GM23338 (cell line): ENCODE data around the gene YES1. TPM values are rescaled to one million over a fixed set of nuclear protein-coding genes. Genes with fewer than 3 reads are reported as not detected.

Source experiments
- ATAC-seq: fragments of 200-7000 bp; cut with Tn5 transposase; 3 replicates; pipeline ENCODE4 v1.9.1; 2020
- DNase-seq: peaks from one replicate; pipeline ENCODE4 v3.0.0-alpha.2; 2015; ENCODE audit warnings: low spot score
- H2AFZ ChIP-seq: fragments of 200-600 bp; sonication (generic); 2 replicates; pipeline ENCODE4 v1.8.0; 2016; ENCODE audit warnings: antibody characterized with exemption, mild to moderate bottlenecking, moderate library complexity
- H3F3A ChIP-seq: fragments of 200-600 bp; sonication (generic); replicated peaks from 2 replicates; pipeline ENCODE4 v1.8.0; 2017; ENCODE audit warnings: antibody characterized with exemption, mixed run types, low read depth
- H3K27ac ChIP-seq: fragments of 200-600 bp; sonication (generic); 2 replicates; pipeline ENCODE4 v1.6.1; 2016; ENCODE audit warnings: low read depth
- H3K27me3 ChIP-seq: fragments of 200-600 bp; sonication (generic); 2 replicates; pipeline ENCODE4 v1.8.0; 2016; ENCODE audit warnings: mild to moderate bottlenecking, mixed run types, moderate library complexity; ENCODE audit not compliant: insufficient read depth
- H3K36me3 ChIP-seq: fragments of 200-600 bp; sonication (generic); 2 replicates; pipeline ENCODE4 v1.8.0; 2016; ENCODE audit warnings: mild to moderate bottlenecking; ENCODE audit not compliant: insufficient read depth
- H3K4me1 ChIP-seq: fragments of 200-600 bp; sonication (generic); 2 replicates; pipeline ENCODE4 v1.8.0; 2016; ENCODE audit warnings: mild to moderate bottlenecking, moderate library complexity; ENCODE audit not compliant: insufficient read depth
- H3K4me2 ChIP-seq: fragments of 200-600 bp; sonication (generic); 2 replicates; pipeline ENCODE4 v1.7.1; 2017; ENCODE audit warnings: mixed run types
- H3K4me3 ChIP-seq: fragments of 200-600 bp; sonication (generic); 2 replicates; pipeline ENCODE4 v1.6.1; 2016; ENCODE audit warnings: mixed run types
- H3K79me2 ChIP-seq: fragments of 200-600 bp; sonication (generic); replicated peaks from 2 replicates; pipeline ENCODE4 v1.8.0; 2017; ENCODE audit warnings: mild to moderate bottlenecking; ENCODE audit not compliant: insufficient read depth
- H3K9me2 ChIP-seq: fragments of 200-600 bp; sonication (generic); 2 replicates; pipeline ENCODE4 v1.8.0; 2017; ENCODE audit not compliant: insufficient read depth
- H4K20me1 ChIP-seq: fragments of 200-600 bp; sonication (generic); replicated peaks from 2 replicates; pipeline ENCODE4 v1.8.0; 2017; ENCODE audit warnings: mild to moderate bottlenecking; ENCODE audit not compliant: insufficient read depth
- H3K27ac Mint-ChIP-seq: 2 replicates; pipeline ENCODE4 v1.8.0; 2020; ENCODE audit warnings: inconsistent platforms, mild to moderate bottlenecking, moderate library complexity, mixed read lengths
- H3K27me3 Mint-ChIP-seq: 3 replicates; pipeline ENCODE4 v1.8.0; 2022; ENCODE audit warnings: low read depth, mild to moderate bottlenecking, moderate library complexity, mixed read lengths, inconsistent platforms; ENCODE audit not compliant: insufficient read depth, poor library complexity
- H3K36me3 Mint-ChIP-seq: 3 replicates; pipeline ENCODE4 v1.8.0; 2021; ENCODE audit warnings: low read depth, mild to moderate bottlenecking, inconsistent platforms, moderate library complexity, mixed read lengths
- H3K4me1 Mint-ChIP-seq: 3 replicates; pipeline ENCODE4 v1.8.0; 2020; ENCODE audit warnings: mild to moderate bottlenecking, inconsistent platforms, mixed read lengths
- H3K4me3 Mint-ChIP-seq: 3 replicates; pipeline ENCODE4 v1.8.0; 2021; ENCODE audit warnings: moderate library complexity, mild to moderate bottlenecking, inconsistent platforms, mixed read lengths
- H3K9me3 Mint-ChIP-seq: 3 replicates; pipeline ENCODE4 v1.8.0; 2020; ENCODE audit warnings: moderate library complexity, mild to moderate bottlenecking, inconsistent platforms, mixed read lengths
- CREB1 ChIP-seq: fragments of 250-450 bp; sonication (Bioruptor Pico); IDR thresholded peaks from 2 replicates; pipeline ENCODE4 v1.5.0; 2020; ENCODE audit warnings: low read depth, mild to moderate bottlenecking, moderate library complexity
- EZH2 ChIP-seq: fragments of 200-600 bp; sonication (generic); IDR thresholded peaks from one replicate; pipeline ENCODE4 v1.8.0; 2017; ENCODE audit warnings: antibody characterized with exemption, mild to moderate bottlenecking, low read depth; ENCODE audit not compliant: unreplicated experiment
- EZH2phosphoT487 ChIP-seq: fragments of 200-600 bp; sonication (generic); IDR thresholded peaks from one replicate; pipeline ENCODE4 v1.8.1; 2018; ENCODE audit warnings: antibody characterized with exemption; ENCODE audit not compliant: unreplicated experiment
- JUNB ChIP-seq: IDR thresholded peaks from one replicate; pipeline ENCODE4 v1.6.1; 2016; ENCODE audit warnings: antibody characterized with exemption; ENCODE audit not compliant: unreplicated experiment
- NANOG ChIP-seq: IDR thresholded peaks from 2 replicates; pipeline ENCODE4 v1.6.1; 2016; ENCODE audit warnings: antibody characterized with exemption, borderline replicate concordance
- POLR2AphosphoS5 ChIP-seq: IDR thresholded peaks from 2 replicates; pipeline ENCODE4 v1.6.1; 2016; ENCODE audit warnings: antibody characterized with exemption, low read depth
- STAT1 ChIP-seq: IDR thresholded peaks from one replicate; pipeline ENCODE4 v1.6.1; 2016; ENCODE audit warnings: antibody characterized with exemption; ENCODE audit not compliant: unreplicated experiment
- ZNF114 ChIP-seq: fragments of 250-450 bp; sonication (Bioruptor Pico); IDR thresholded peaks from 2 replicates; pipeline ENCODE4 v1.5.0; 2020; ENCODE audit warnings: mild to moderate bottlenecking, moderate library complexity
- ZNF331 ChIP-seq: fragments of 250-450 bp; sonication (Bioruptor Pico); IDR thresholded peaks from 2 replicates; pipeline ENCODE4 v1.5.0; 2020; ENCODE audit warnings: low read depth, mild to moderate bottlenecking, moderate library complexity
- polyA plus RNA-seq: library from polyadenylated mRNA; unstranded; fragments of >200 nt; fragmentation: Nextera tagmentation; extraction: Ambion mirVana; gene quantifications from 2 replicates; pipeline ENCODE4 v1.2.1, GENCODE V29; 2016
- total RNA-seq: library from RNA; depleted of rRNA; stranded (reverse); fragments of >200 nt; shearing (Covaris generic); gene quantifications from 2 replicates; pipeline ENCODE4 v1.2.3, GENCODE V29; 2014
- TF ChIP-seq, protein P1 (sequence below): IDR thresholded peaks from 2 replicates; pipeline ENCODE4 v1.6.1; 2016; ENCODE audit warnings: antibody characterized with exemption
- TF ChIP-seq, protein P2 (sequence below): fragments of 250-450 bp; sonication (Bioruptor Pico); IDR thresholded peaks from 2 replicates; pipeline ENCODE4 v1.5.0; 2020; ENCODE audit warnings: mild to moderate bottlenecking, moderate library complexity
- TF ChIP-seq, protein P3 (sequence below), 2 experiments: fragments of 200-600 bp in 1 of 2; sonication (generic) in 1 of 2; conservative IDR thresholded peaks; 2 replicates each; pipeline versions ENCODE4 v1.5.1 to v1.6.1; 2016 to 2017; ENCODE audit warnings: antibody characterized with exemption in 2 of 2, low read depth in 2 of 2, mild to moderate bottlenecking in 2 of 2, moderate library complexity in 1 of 2
- TF ChIP-seq, protein P4 (sequence below): IDR thresholded peaks from one replicate; pipeline ENCODE4 v1.6.1; 2018; ENCODE audit warnings: antibody characterized with exemption; ENCODE audit not compliant: unreplicated experiment

Gene YES1
- total and polyA plus RNA-seq, 2 experiments from 2014 or later, result 25.4 to 327 TPM

DNA sequence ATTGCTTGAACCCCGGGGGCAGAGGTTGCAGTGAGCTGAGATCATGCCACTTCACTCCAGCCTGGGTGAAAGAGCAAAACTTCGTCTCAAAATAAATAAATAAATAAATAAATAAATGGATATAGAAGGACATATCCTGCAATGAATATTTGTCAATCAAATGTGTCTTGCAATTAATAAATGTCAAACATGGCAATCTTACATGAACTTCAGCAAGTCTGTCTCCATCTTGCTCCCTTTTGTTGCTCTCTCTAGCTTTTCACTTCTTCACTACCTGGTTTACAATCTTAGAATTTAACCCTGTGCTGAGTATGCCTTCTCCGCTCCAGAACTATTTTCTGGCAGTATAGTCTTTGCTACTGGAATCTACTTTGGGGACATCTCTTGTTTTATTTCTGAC lies 3.3 kb upstream of the YES1 start:
- DNase-seq (no peak), ATAC-seq (no peak)
- peaks cover 17% of the 10 kb centered on the region for H3K4me1 Mint-ChIP-seq
- Histone ChIP-seq H3K36me3 (no peaks in the 10 kb centered on the region), H3K4me2 (no peak overlapping the region), H3K9me2 (no peaks in the 10 kb centered on the region), H3K27ac (no peak overlapping the region), H4K20me1 (no peaks in the 10 kb centered on the region), H2AFZ (no peak overlapping the region), H3F3A (peaks cover 6% of the 10 kb centered on the region; the same call in 1 of the 2 replicates), H3K79me2 (peaks cover 10% of the 10 kb centered on the region), H3K27me3 (no peaks in the 10 kb centered on the region), H3K4me1 (peaks cover 10% of the 10 kb centered on the region; the same call in 1 of the 2 replicates), H3K4me3 (no peak overlapping the region)
- H3K36me3 Mint-ChIP-seq, result no peaks in the 10 kb centered on the region; the same call in 2 of the 3 replicates
- H3K27me3 Mint-ChIP-seq, result peaks cover 9% of the 10 kb centered on the region
- no peak overlapping the region for H3K27ac Mint-ChIP-seq
- H3K9me3 Mint-ChIP-seq, result no peaks in the 10 kb centered on the region
- TF ChIP-seq CREB1, result no peak
- no peak for TF ChIP-seq NANOG
- TF ChIP-seq, protein P1, sequence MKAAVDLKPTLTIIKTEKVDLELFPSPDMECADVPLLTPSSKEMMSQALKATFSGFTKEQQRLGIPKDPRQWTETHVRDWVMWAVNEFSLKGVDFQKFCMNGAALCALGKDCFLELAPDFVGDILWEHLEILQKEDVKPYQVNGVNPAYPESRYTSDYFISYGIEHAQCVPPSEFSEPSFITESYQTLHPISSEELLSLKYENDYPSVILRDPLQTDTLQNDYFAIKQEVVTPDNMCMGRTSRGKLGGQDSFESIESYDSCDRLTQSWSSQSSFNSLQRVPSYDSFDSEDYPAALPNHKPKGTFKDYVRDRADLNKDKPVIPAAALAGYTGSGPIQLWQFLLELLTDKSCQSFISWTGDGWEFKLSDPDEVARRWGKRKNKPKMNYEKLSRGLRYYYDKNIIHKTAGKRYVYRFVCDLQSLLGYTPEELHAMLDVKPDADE, result no peak
- TF ChIP-seq ZNF331, result no peak
- no peak for TF ChIP-seq ZNF114 (CRISPR knock-in tag)
- TF ChIP-seq, protein P2, sequence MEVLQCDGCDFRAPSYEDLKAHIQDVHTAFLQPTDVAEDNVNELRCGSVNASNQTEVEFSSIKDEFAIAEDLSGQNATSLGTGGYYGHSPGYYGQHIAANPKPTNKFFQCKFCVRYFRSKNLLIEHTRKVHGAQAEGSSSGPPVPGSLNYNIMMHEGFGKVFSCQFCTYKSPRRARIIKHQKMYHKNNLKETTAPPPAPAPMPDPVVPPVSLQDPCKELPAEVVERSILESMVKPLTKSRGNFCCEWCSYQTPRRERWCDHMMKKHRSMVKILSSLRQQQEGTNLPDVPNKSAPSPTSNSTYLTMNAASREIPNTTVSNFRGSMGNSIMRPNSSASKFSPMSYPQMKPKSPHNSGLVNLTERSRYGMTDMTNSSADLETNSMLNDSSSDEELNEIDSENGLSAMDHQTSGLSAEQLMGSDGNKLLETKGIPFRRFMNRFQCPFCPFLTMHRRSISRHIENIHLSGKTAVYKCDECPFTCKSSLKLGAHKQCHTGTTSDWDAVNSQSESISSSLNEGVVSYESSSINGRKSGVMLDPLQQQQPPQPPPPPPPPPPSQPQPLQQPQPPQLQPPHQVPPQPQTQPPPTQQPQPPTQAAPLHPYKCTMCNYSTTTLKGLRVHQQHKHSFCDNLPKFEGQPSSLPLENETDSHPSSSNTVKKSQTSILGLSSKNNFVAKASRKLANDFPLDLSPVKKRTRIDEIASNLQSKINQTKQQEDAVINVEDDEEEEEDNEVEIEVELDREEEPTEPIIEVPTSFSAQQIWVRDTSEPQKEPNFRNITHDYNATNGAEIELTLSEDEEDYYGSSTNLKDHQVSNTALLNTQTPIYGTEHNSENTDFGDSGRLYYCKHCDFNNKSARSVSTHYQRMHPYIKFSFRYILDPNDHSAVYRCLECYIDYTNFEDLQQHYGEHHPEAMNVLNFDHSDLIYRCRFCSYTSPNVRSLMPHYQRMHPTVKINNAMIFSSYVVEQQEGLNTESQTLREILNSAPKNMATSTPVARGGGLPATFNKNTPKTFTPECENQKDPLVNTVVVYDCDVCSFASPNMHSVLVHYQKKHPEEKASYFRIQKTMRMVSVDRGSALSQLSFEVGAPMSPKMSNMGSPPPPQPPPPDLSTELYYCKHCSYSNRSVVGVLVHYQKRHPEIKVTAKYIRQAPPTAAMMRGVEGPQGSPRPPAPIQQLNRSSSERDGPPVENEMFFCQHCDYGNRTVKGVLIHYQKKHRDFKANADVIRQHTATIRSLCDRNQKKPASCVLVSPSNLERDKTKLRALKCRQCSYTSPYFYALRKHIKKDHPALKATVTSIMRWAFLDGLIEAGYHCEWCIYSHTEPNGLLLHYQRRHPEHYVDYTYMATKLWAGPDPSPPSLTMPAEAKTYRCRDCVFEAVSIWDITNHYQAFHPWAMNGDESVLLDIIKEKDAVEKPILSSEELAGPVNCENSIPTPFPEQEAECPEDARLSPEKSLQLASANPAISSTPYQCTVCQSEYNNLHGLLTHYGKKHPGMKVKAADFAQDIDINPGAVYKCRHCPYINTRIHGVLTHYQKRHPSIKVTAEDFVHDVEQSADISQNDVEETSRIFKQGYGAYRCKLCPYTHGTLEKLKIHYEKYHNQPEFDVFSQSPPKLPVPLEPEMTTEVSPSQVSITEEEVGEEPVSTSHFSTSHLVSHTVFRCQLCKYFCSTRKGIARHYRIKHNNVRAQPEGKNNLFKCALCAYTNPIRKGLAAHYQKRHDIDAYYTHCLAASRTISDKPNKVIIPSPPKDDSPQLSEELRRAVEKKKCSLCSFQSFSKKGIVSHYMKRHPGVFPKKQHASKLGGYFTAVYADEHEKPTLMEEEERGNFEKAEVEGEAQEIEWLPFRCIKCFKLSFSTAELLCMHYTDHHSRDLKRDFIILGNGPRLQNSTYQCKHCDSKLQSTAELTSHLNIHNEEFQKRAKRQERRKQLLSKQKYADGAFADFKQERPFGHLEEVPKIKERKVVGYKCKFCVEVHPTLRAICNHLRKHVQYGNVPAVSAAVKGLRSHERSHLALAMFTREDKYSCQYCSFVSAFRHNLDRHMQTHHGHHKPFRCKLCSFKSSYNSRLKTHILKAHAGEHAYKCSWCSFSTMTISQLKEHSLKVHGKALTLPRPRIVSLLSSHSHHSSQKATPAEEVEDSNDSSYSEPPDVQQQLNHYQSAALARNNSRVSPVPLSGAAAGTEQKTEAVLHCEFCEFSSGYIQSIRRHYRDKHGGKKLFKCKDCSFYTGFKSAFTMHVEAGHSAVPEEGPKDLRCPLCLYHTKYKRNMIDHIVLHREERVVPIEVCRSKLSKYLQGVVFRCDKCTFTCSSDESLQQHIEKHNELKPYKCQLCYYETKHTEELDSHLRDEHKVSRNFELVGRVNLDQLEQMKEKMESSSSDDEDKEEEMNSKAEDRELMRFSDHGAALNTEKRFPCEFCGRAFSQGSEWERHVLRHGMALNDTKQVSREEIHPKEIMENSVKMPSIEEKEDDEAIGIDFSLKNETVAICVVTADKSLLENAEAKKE (CRISPR knock-in tag), result no peak
- TF ChIP-seq, protein P3, sequence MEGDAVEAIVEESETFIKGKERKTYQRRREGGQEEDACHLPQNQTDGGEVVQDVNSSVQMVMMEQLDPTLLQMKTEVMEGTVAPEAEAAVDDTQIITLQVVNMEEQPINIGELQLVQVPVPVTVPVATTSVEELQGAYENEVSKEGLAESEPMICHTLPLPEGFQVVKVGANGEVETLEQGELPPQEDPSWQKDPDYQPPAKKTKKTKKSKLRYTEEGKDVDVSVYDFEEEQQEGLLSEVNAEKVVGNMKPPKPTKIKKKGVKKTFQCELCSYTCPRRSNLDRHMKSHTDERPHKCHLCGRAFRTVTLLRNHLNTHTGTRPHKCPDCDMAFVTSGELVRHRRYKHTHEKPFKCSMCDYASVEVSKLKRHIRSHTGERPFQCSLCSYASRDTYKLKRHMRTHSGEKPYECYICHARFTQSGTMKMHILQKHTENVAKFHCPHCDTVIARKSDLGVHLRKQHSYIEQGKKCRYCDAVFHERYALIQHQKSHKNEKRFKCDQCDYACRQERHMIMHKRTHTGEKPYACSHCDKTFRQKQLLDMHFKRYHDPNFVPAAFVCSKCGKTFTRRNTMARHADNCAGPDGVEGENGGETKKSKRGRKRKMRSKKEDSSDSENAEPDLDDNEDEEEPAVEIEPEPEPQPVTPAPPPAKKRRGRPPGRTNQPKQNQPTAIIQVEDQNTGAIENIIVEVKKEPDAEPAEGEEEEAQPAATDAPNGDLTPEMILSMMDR (conservative IDR thresholded peaks at IDR 0.05; ENCODE audit: low read depth in 2 of 2), result no peak
- TF ChIP-seq EZH2phosphoT487, result no peak
- no peak for TF ChIP-seq JUNB
- no peak for TF ChIP-seq STAT1
- no peak for TF ChIP-seq POLR2AphosphoS5
- no peak for TF ChIP-seq EZH2
- TF ChIP-seq, protein P4, sequence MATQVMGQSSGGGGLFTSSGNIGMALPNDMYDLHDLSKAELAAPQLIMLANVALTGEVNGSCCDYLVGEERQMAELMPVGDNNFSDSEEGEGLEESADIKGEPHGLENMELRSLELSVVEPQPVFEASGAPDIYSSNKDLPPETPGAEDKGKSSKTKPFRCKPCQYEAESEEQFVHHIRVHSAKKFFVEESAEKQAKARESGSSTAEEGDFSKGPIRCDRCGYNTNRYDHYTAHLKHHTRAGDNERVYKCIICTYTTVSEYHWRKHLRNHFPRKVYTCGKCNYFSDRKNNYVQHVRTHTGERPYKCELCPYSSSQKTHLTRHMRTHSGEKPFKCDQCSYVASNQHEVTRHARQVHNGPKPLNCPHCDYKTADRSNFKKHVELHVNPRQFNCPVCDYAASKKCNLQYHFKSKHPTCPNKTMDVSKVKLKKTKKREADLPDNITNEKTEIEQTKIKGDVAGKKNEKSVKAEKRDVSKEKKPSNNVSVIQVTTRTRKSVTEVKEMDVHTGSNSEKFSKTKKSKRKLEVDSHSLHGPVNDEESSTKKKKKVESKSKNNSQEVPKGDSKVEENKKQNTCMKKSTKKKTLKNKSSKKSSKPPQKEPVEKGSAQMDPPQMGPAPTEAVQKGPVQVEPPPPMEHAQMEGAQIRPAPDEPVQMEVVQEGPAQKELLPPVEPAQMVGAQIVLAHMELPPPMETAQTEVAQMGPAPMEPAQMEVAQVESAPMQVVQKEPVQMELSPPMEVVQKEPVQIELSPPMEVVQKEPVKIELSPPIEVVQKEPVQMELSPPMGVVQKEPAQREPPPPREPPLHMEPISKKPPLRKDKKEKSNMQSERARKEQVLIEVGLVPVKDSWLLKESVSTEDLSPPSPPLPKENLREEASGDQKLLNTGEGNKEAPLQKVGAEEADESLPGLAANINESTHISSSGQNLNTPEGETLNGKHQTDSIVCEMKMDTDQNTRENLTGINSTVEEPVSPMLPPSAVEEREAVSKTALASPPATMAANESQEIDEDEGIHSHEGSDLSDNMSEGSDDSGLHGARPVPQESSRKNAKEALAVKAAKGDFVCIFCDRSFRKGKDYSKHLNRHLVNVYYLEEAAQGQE, result no peak
- no peak overlapping the region for H3K4me3 Mint-ChIP-seq
